Suprapubic skin (tissue), 4 donors: ENCODE measurements around the gene ARTN. TPM values are rescaled to one million over a fixed set of nuclear protein-coding genes. Genes with fewer than 3 reads are reported as not detected.

Source experiments
- DNase-seq, 2 donors: peaks; one replicate each; pipeline ENCODE4 v3.0.0-alpha.2; 2019; ENCODE audit warnings: low spot score in 2 of 2
- H3K27ac ChIP-seq: fragments of 200-600 bp; sonication (generic); one replicate; pipeline ENCODE4 v1.5.1; 2019
- H3K27me3 ChIP-seq: fragments of 200-600 bp; sonication (generic); one replicate; pipeline ENCODE4 v1.5.1; 2019
- H3K36me3 ChIP-seq: fragments of 200-600 bp; sonication (generic); one replicate; pipeline ENCODE4 v1.5.1; 2019
- H3K4me1 ChIP-seq: fragments of 200-600 bp; sonication (generic); one replicate; pipeline ENCODE4 v1.5.1; 2019
- H3K4me3 ChIP-seq: fragments of 200-600 bp; sonication (generic); one replicate; pipeline ENCODE4 v1.5.1; 2019; ENCODE audit warnings: mild to moderate bottlenecking
- H3K9me3 ChIP-seq: fragments of 200-600 bp; sonication (generic); one replicate; pipeline ENCODE4 v1.5.1; 2019
- EP300 ChIP-seq: sonication (generic); formaldehyde crosslinking; IDR thresholded peaks from one replicate; pipeline ENCODE4 v1.6.1; 2017; ENCODE audit warnings: antibody characterized with exemption
- POLR2A ChIP-seq, 2 donors: fragments of 450-650 bp; IDR thresholded peaks; one replicate each; pipeline ENCODE4 v1.6.1; 2017; ENCODE audit warnings: antibody characterized with exemption in 2 of 2, mild to moderate bottlenecking in 2 of 2, moderate library complexity in 2 of 2
- POLR2AphosphoS5 ChIP-seq, 3 donors: sonication (generic); formaldehyde crosslinking; IDR thresholded peaks; one replicate each; pipeline ENCODE4 v1.6.1; 2017; ENCODE audit warnings: antibody characterized with exemption in 3 of 3
- WGBS: methylation state at CpG from one replicate; pipeline ENCODE4 v1.1.5; 2018; 5-methylcytosine and 5-hydroxymethylcytosine counted together
- total RNA-seq, 4 donors: library from RNA; depleted of rRNA; stranded (reverse); fragments of >200 nt; gene quantifications; one replicate each; pipeline ENCODE4 v1.1.0, GENCODE V29; 2016
- TF ChIP-seq, protein P1 (sequence below), 2 donors: fragments of 200-600 bp in 1 of 2; fragments of 450-650 bp in 1 of 2; sonication (generic) in 1 of 2; IDR thresholded peaks; one replicate each; pipeline ENCODE4 v1.5.1; 2016 to 2019; ENCODE audit warnings: antibody characterized with exemption in 2 of 2, mild to moderate bottlenecking in 1 of 2, moderate library complexity in 1 of 2

The ARTN gene
- total RNA-seq, 4 donors from 2014 or later: 0.38 to 0.91 (median 0.72) TPM; not detected in 1

DNA sequence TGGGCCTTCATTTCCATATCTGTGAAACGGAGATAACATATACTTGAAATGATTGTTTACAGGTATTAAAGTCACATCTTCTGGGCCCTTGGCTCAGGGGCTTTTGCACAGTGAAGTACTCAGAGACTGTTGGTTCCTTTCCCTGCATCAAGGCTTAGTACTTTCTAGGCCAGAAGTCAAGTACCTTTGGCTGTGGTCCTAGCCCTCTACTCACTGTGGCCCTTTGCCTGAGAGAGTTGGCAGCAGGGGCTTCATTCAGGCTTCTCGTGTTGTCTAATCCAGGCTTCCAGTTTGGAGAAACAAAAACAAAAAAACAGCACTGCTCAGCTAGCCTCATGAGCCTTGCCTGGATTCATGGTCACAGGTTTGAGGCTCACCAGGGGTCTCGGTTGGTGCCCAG lies 28.1 kb downstream of the ARTN start:
- no peak overlapping the region for H3K4me3 ChIP-seq
- H3K36me3 ChIP-seq: peaks cover 82% of the 10 kb centered on the region
- TF ChIP-seq POLR2A (IDR thresholded peaks at IDR 0.05): no peak
- TF ChIP-seq POLR2AphosphoS5 (IDR thresholded peaks at IDR 0.05): no peak
- no peak for TF ChIP-seq EP300
- TF ChIP-seq, protein P1, sequence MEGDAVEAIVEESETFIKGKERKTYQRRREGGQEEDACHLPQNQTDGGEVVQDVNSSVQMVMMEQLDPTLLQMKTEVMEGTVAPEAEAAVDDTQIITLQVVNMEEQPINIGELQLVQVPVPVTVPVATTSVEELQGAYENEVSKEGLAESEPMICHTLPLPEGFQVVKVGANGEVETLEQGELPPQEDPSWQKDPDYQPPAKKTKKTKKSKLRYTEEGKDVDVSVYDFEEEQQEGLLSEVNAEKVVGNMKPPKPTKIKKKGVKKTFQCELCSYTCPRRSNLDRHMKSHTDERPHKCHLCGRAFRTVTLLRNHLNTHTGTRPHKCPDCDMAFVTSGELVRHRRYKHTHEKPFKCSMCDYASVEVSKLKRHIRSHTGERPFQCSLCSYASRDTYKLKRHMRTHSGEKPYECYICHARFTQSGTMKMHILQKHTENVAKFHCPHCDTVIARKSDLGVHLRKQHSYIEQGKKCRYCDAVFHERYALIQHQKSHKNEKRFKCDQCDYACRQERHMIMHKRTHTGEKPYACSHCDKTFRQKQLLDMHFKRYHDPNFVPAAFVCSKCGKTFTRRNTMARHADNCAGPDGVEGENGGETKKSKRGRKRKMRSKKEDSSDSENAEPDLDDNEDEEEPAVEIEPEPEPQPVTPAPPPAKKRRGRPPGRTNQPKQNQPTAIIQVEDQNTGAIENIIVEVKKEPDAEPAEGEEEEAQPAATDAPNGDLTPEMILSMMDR (IDR thresholded peaks at IDR 0.05): no peak
- no peak overlapping the region for H3K27ac ChIP-seq
- 96% methylated on average over 3 of the region's 3 CpGs for WGBS
- no peaks in the 10 kb centered on the region for H3K4me1 ChIP-seq
- H3K9me3 ChIP-seq: no peaks in the 10 kb centered on the region
- H3K27me3 ChIP-seq: no peaks in the 10 kb centered on the region
- no peak for DNase-seq

DNA sequence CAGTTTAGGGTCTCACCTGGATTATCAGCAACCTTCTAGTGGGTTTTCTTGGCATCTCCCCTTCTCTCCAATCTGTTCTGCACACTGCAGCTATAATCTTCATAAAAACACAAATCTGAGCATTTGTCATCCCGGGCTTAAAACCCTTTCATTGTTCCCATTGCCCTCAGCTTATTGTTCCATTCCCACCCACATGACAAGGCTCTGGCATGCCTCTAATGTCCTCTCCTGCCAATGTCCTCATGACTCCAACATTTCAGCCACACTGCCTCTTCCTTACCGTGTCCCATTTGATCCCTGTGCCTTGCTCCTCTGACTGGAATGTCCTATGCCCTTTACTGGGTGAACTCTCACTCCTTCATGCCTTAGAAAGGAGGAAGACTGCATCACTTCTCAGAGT lies 28.7 kb downstream of the ARTN start:
- peaks cover 83% of the 10 kb centered on the region for H3K36me3 ChIP-seq
- no peaks in the 10 kb centered on the region for H3K9me3 ChIP-seq
- H3K4me3 ChIP-seq: no peak overlapping the region
- no peak overlapping the region for H3K27ac ChIP-seq
- H3K27me3 ChIP-seq: no peaks in the 10 kb centered on the region
- WGBS: 85% methylated on average over 2 of the region's 2 CpGs
- TF ChIP-seq EP300 (no peak), POLR2AphosphoS5 (IDR thresholded peaks at IDR 0.05) (no peak), POLR2A (IDR thresholded peaks at IDR 0.05) (no peak)
- TF ChIP-seq, protein P1 (IDR thresholded peaks at IDR 0.05): no peak
- H3K4me1 ChIP-seq: no peaks in the 10 kb centered on the region
- DNase-seq: no peak

DNA sequence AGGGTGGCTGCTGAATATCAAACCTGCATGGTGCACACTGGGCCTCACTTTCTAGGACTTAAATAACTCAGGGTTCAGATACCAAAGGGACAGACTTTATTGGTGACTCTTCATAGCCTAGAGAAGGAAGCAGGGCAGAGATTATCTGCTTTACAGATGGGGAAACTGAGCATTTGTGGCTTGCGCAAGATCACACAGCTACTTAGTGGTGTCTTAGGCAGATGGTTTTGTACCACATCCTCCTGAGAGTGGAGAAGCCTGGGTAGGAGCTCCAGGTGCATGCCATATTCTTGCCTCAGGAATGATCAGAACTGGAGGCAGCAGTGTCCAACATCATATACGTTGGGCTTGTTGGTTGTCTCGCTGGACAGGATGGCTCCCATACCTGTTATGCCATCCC lies 29.4 kb downstream of the ARTN start:
- Histone ChIP-seq H3K4me1 (no peaks in the 10 kb centered on the region), H3K27me3 (no peaks in the 10 kb centered on the region), H3K27ac (no peak overlapping the region), H3K4me3 (no peak overlapping the region), H3K9me3 (no peaks in the 10 kb centered on the region), H3K36me3 (peaks cover 81% of the 10 kb centered on the region)
- WGBS: 96% methylated on average over 3 of the region's 3 CpGs
- DNase-seq: no peak
- no peak for TF ChIP-seq POLR2A (IDR thresholded peaks at IDR 0.05)
- TF ChIP-seq, protein P1 (IDR thresholded peaks at IDR 0.05): no peak
- TF ChIP-seq POLR2AphosphoS5 (IDR thresholded peaks at IDR 0.05): no peak
- no peak for TF ChIP-seq EP300

DNA sequence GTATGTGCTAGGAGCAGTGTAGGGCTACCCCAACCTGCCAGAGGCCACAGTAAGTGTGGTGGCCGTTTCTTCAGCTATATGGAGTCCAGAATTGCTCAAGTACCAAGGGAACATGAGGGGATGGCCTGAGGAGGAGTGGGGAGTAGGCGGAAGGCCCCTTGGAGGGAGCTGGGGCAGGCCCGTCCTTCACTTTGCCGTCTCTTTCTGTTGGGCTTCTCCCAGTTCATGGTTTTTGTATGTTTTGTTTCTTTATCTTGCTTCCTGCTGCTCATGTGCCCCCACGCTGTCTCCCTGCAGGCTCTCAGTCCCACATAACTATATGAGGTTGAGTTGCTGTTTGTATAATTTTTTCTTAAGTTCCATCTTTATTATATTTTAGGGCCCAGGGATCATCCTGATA lies 30.3 kb downstream of the ARTN start:
- 84% methylated on average over 5 of the region's 5 CpGs for WGBS
- H3K9me3 ChIP-seq: no peaks in the 10 kb centered on the region
- H3K4me1 ChIP-seq: no peaks in the 10 kb centered on the region
- H3K27me3 ChIP-seq: no peaks in the 10 kb centered on the region
- peaks cover 72% of the 10 kb centered on the region for H3K36me3 ChIP-seq
- no peak overlapping the region for H3K27ac ChIP-seq
- TF ChIP-seq POLR2A (IDR thresholded peaks at IDR 0.05): no peak
- TF ChIP-seq, protein P1 (IDR thresholded peaks at IDR 0.05): no peak
- no peak for TF ChIP-seq EP300
- no peak for TF ChIP-seq POLR2AphosphoS5 (IDR thresholded peaks at IDR 0.05)
- DNase-seq: no peak
- no peak overlapping the region for H3K4me3 ChIP-seq

DNA sequence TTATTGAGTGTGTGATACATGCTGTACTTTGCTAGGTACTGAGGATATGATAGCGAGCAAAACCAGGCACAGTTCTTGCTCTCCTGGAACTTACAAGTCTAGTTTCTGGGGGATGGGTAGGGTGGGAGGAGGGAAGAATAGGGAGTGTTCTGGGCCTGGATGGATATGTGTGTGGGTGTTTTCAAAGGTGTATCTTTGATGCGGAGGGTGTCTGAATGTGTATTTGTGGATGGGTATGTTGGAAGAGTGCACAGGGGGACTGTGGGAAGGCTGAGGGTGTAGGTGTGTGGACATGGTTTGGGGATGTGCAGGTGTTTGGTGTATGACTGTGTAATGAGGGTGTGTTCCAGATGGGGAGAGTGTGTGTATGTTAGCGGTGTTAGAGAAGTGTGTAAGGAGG lies 31.7 kb downstream of the ARTN start:
- H3K27ac ChIP-seq: no peak overlapping the region
- TF ChIP-seq POLR2AphosphoS5 (IDR thresholded peaks at IDR 0.05): no peak
- no peak for TF ChIP-seq EP300
- no peak for TF ChIP-seq POLR2A (IDR thresholded peaks at IDR 0.05)
- TF ChIP-seq, protein P1 (IDR thresholded peaks at IDR 0.05): no peak
- peaks cover 58% of the 10 kb centered on the region for H3K36me3 ChIP-seq
- H3K4me3 ChIP-seq: no peak overlapping the region
- peaks cover 9% of the 10 kb centered on the region for H3K4me1 ChIP-seq
- DNase-seq: no peak
- H3K27me3 ChIP-seq: no peaks in the 10 kb centered on the region
- WGBS: 92% methylated on average over 3 of the region's 3 CpGs
- no peaks in the 10 kb centered on the region for H3K9me3 ChIP-seq
